Activated CD4-positive, alpha-beta T cell treated with anti-CD3 and anti-CD28 coated beads for 4 hours (primary cell): ENCODE results near the gene CACNB2.

Experiments
- DNase-seq, 2 donors: peaks; one replicate each; pipeline ENCODE4 v3.0.0-alpha.2; 2020

Gene CACNB2

GRCh38 chr10:18473424-18474117 is 333.3 kb downstream of the CACNB2 start:
- DNase-seq: no peak

GRCh38 chr10:18474118-18474455 is 333.9 kb downstream of the CACNB2 start:
- DNase-seq: no peak

- DNase-seq: no peak
Measured at GRCh38 chr10:18476076-18476647, 335.9 kb downstream of the CACNB2 start.

- DNase-seq: no peak
Measured at GRCh38 chr10:18478354-18478753, 338.1 kb downstream of the CACNB2 start.

- no peak for DNase-seq
Measured at GRCh38 chr10:18479502-18479901, 339.3 kb downstream of the CACNB2 start.

GRCh38 chr10:18483516-18484186 is 343.4 kb downstream of the CACNB2 start:
- DNase-seq: no peak

GRCh38 chr10:18486438-18486837 is 346.2 kb downstream of the CACNB2 start:
- DNase-seq: no peak

- no peak for DNase-seq
Measured at GRCh38 chr10:18490755-18491154, 350.5 kb downstream of the CACNB2 start.

- no peak for DNase-seq
Measured at GRCh38 chr10:18497806-18498369, 357.7 kb downstream of the CACNB2 start.

GRCh38 chr10:18498998-18499397 is 358.8 kb downstream of the CACNB2 start:
- no peak for DNase-seq

- DNase-seq: no peak
Measured at GRCh38 chr10:18500576-18500975, 360.4 kb downstream of the CACNB2 start.

- no peak for DNase-seq
Measured at GRCh38 chr10:18501198-18501597, 361.0 kb downstream of the CACNB2 start.

- DNase-seq: no peak
Measured at GRCh38 chr10:18501629-18502028, 361.4 kb downstream of the CACNB2 start.

GRCh38 chr10:18504161-18504560 is 363.9 kb downstream of the CACNB2 start:
- DNase-seq: no peak

- DNase-seq: no peak
Measured at GRCh38 chr10:18505456-18506118, 365.4 kb downstream of the CACNB2 start.

- DNase-seq: no peak
Measured at GRCh38 chr10:18508587-18508986, 368.4 kb downstream of the CACNB2 start.

GRCh38 chr10:18514537-18514936 is 374.3 kb downstream of the CACNB2 start:
- DNase-seq: no peak

GRCh38 chr10:18516851-18517250 is 376.6 kb downstream of the CACNB2 start:
- no peak for DNase-seq

- DNase-seq: no peak
Measured at GRCh38 chr10:18523025-18523424, 382.8 kb downstream of the CACNB2 start.

GRCh38 chr10:18523858-18524257 is 383.6 kb downstream of the CACNB2 start:
- no peak for DNase-seq

- no peak for DNase-seq
Measured at GRCh38 chr10:18527687-18528086, 387.5 kb downstream of the CACNB2 start.

GRCh38 chr10:18528292-18528691 is 388.1 kb downstream of the CACNB2 start:
- no peak for DNase-seq

GRCh38 chr10:18532881-18533535 is 392.8 kb downstream of the CACNB2 start:
- no peak for DNase-seq
